ENCODE results near the gene CNTNAP5.

The CNTNAP5 gene

DNA sequence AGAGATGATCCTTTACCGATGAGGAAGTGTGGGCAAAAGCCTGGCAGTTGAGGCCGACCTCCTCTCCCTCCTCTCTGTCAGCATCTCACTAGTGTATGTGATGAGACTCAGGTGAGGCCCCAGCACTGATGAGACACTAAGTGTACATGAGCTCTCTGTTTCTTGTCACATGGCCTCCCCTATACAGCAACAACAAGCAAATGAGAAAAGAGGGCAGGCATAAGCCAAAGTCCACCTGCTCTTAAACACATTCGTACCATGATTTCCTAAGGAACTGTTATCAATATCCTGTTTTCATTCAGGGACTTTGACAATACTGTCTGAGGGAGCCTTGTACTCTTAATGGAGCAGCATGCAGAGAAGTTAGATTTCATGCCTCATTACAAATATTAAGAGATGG lies 113.0 kb downstream of the CNTNAP5 start:
- Mint-ChIP-seq H3K4me3 (no peak overlapping the region), H3K27ac (no peak overlapping the region), H3K27me3 (no peaks in the 10 kb centered on the region), H3K36me3 (ENCODE audit: insufficient read depth) (no peaks in the 10 kb centered on the region), H3K9me3 (peaks cover 0 to 4% of the 10 kb centered on the region in 2 donors), H3K4me1 (ENCODE audit: low read depth in 2 of 2) (no peaks in the 10 kb centered on the region)
- no peak for ATAC-seq (replicated peaks)
- no peak for DNase-seq

GRCh38 chr2:124145982-124146381 lies 120.9 kb downstream of the CNTNAP5 start:
- DNase-seq (no peak), ATAC-seq (replicated peaks) (no peak)
- H3K27ac Mint-ChIP-seq, result no peak overlapping the region
- H3K4me1 Mint-ChIP-seq (ENCODE audit: low read depth in 2 of 2), result no peaks in the 10 kb centered on the region
- no peak overlapping the region for H3K4me3 Mint-ChIP-seq
- peaks cover 0 to 6% of the 10 kb centered on the region in 2 donors for H3K9me3 Mint-ChIP-seq
- no peaks in the 10 kb centered on the region for H3K27me3 Mint-ChIP-seq
- H3K36me3 Mint-ChIP-seq (ENCODE audit: insufficient read depth), result no peaks in the 10 kb centered on the region

- Mint-ChIP-seq H3K27ac (no peak overlapping the region), H3K4me3 (no peak overlapping the region), H3K27me3 (no peaks in the 10 kb centered on the region), H3K36me3 (ENCODE audit: insufficient read depth) (no peaks in the 10 kb centered on the region), H3K9me3 (peaks cover 5 to 18% of the 10 kb centered on the region in 2 donors), H3K4me1 (ENCODE audit: low read depth in 2 of 2) (no peaks in the 10 kb centered on the region)
- DNase-seq, result no peak
- ATAC-seq (replicated peaks), result no peak
Observed at GRCh38 chr2:124147552-124147951, 122.5 kb downstream of the CNTNAP5 start.

- no peaks in the 10 kb centered on the region for H3K36me3 Mint-ChIP-seq (ENCODE audit: insufficient read depth)
- DNase-seq, result no peak
- no peak for ATAC-seq (replicated peaks)
- H3K27me3 Mint-ChIP-seq, result no peaks in the 10 kb centered on the region
- H3K4me3 Mint-ChIP-seq, result no peak overlapping the region
- no peak overlapping the region for H3K27ac Mint-ChIP-seq
- peaks cover 5 to 21% of the 10 kb centered on the region in 2 donors for H3K9me3 Mint-ChIP-seq
- H3K4me1 Mint-ChIP-seq (ENCODE audit: low read depth in 2 of 2), result no peaks in the 10 kb centered on the region
Observed at GRCh38 chr2:124149571-124149970, 124.5 kb downstream of the CNTNAP5 start.

GRCh38 chr2:124151691-124152090 lies 126.6 kb downstream of the CNTNAP5 start:
- DNase-seq, result no peak
- ATAC-seq (replicated peaks), result no peak
- H3K27me3 Mint-ChIP-seq, result no peaks in the 10 kb centered on the region
- H3K36me3 Mint-ChIP-seq (ENCODE audit: insufficient read depth), result no peaks in the 10 kb centered on the region
- H3K4me3 Mint-ChIP-seq, result no peak overlapping the region
- peaks cover 5 to 19% of the 10 kb centered on the region in 2 donors for H3K9me3 Mint-ChIP-seq
- H3K27ac Mint-ChIP-seq, result no peak overlapping the region
- H3K4me1 Mint-ChIP-seq (ENCODE audit: low read depth in 2 of 2), result no peaks in the 10 kb centered on the region

- DNase-seq, result no peak
- Mint-ChIP-seq H3K9me3 (peaks cover 5 to 15% of the 10 kb centered on the region in 2 donors), H3K4me1 (ENCODE audit: low read depth in 2 of 2) (no peaks in the 10 kb centered on the region), H3K4me3 (no peak overlapping the region), H3K36me3 (ENCODE audit: insufficient read depth) (no peaks in the 10 kb centered on the region), H3K27me3 (no peaks in the 10 kb centered on the region), H3K27ac (no peak overlapping the region)
- no peak for ATAC-seq (replicated peaks)
Observed at GRCh38 chr2:124153713-124154112, 128.6 kb downstream of the CNTNAP5 start.

GRCh38 chr2:124159166-124159565 lies 134.1 kb downstream of the CNTNAP5 start:
- H3K9me3 Mint-ChIP-seq, result peaks cover 5 to 10% of the 10 kb centered on the region in 2 donors
- no peaks in the 10 kb centered on the region for H3K27me3 Mint-ChIP-seq
- DNase-seq (no peak), ATAC-seq (replicated peaks) (no peak)
- H3K36me3 Mint-ChIP-seq (ENCODE audit: insufficient read depth), result no peaks in the 10 kb centered on the region
- no peak overlapping the region for H3K4me3 Mint-ChIP-seq
- no peaks in the 10 kb centered on the region for H3K4me1 Mint-ChIP-seq (ENCODE audit: low read depth in 2 of 2)
- H3K27ac Mint-ChIP-seq, result no peak overlapping the region

- Mint-ChIP-seq H3K27me3 (no peaks in the 10 kb centered on the region), H3K27ac (no peak overlapping the region), H3K9me3 (peaks cover 5 to 16% of the 10 kb centered on the region in 2 donors), H3K4me1 (ENCODE audit: low read depth in 2 of 2) (no peaks in the 10 kb centered on the region), H3K4me3 (no peak overlapping the region), H3K36me3 (ENCODE audit: insufficient read depth) (no peaks in the 10 kb centered on the region)
- DNase-seq (no peak), ATAC-seq (replicated peaks) (no peak)
Observed at GRCh38 chr2:124161542-124161941, 136.5 kb downstream of the CNTNAP5 start.

DNA sequence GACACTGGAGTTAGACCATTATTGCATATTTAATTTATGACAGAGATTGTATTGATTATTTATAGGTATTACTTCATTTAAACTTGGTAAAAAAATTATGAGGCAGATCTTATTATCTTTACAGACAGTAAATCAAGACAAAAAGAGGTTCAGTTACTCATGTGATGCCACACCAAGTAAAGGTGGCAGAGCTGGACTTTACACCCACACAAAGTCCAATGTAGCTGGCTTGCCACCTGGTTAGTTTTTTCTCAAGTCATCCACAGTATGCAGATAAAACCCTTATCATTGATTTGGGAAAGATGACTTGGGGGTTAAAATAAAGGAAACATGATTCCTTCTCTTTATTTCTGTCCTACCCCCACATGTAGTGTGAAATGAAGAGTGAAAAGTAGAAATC lies 137.2 kb downstream of the CNTNAP5 start:
- no peaks in the 10 kb centered on the region for H3K36me3 Mint-ChIP-seq (ENCODE audit: insufficient read depth)
- no peak for ATAC-seq (replicated peaks)

DNA sequence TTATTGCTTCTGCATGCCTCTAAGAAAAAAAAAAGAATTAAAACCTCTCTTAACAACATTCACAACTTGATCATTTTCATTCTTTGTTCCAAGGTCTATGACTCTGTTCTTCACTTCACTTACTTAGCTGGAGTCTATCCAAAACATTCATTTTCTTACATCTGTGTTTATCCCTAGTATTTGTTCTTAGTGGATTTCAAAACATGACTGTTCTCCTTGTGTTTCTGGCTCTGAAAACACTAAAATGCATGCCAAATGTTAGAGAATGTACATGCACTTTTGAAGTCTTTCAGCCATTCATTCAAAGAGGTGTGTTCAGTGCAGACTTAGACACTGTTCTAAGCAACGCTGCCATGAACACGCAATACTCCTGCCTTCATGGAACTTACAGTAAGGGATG lies 138.8 kb downstream of the CNTNAP5 start:
- H3K4me1 Mint-ChIP-seq (ENCODE audit: low read depth in 2 of 2), result no peaks in the 10 kb centered on the region
- no peaks in the 10 kb centered on the region for H3K36me3 Mint-ChIP-seq (ENCODE audit: insufficient read depth)
- no peaks in the 10 kb centered on the region for H3K27me3 Mint-ChIP-seq
- peaks cover 8 to 16% of the 10 kb centered on the region in 2 donors for H3K9me3 Mint-ChIP-seq
- no peak overlapping the region for H3K27ac Mint-ChIP-seq
- ATAC-seq (replicated peaks) (no peak), DNase-seq (no peak)
- H3K4me3 Mint-ChIP-seq, result no peak overlapping the region

More for the DNA sequence above, 137.2 kb downstream of the CNTNAP5 start:
- Mint-ChIP-seq H3K9me3 (peaks cover 5 to 16% of the 10 kb centered on the region in 2 donors), H3K27me3 (no peaks in the 10 kb centered on the region), H3K4me1 (ENCODE audit: low read depth in 2 of 2) (no peaks in the 10 kb centered on the region), H3K27ac (no peak overlapping the region), H3K4me3 (no peak overlapping the region)
- DNase-seq, result no peak

- H3K27ac Mint-ChIP-seq, result no peak overlapping the region
- no peaks in the 10 kb centered on the region for H3K27me3 Mint-ChIP-seq
- H3K4me1 Mint-ChIP-seq (ENCODE audit: low read depth in 2 of 2), result no peaks in the 10 kb centered on the region
- peaks cover 13 to 16% of the 10 kb centered on the region in 2 donors for H3K9me3 Mint-ChIP-seq
- ATAC-seq (replicated peaks) (no peak), DNase-seq (no peak)
- H3K36me3 Mint-ChIP-seq (ENCODE audit: insufficient read depth), result no peaks in the 10 kb centered on the region
- no peak overlapping the region for H3K4me3 Mint-ChIP-seq
Observed at GRCh38 chr2:124165698-124166097, 140.6 kb downstream of the CNTNAP5 start.

GRCh38 chr2:124171472-124172063 lies 146.5 kb downstream of the CNTNAP5 start:
- H3K27me3 Mint-ChIP-seq, result no peaks in the 10 kb centered on the region
- H3K4me3 Mint-ChIP-seq, result no peak overlapping the region
- ATAC-seq (replicated peaks) (no peak), DNase-seq (no peak)
- H3K4me1 Mint-ChIP-seq (ENCODE audit: low read depth in 2 of 2), result no peaks in the 10 kb centered on the region
- peaks cover 3% of the 10 kb centered on the region for H3K36me3 Mint-ChIP-seq (ENCODE audit: insufficient read depth)
- no peak overlapping the region for H3K27ac Mint-ChIP-seq
- H3K9me3 Mint-ChIP-seq, result peaks cover 13 to 20% of the 10 kb centered on the region in 2 donors

GRCh38 chr2:124178719-124179118 lies 153.6 kb downstream of the CNTNAP5 start:
- Mint-ChIP-seq H3K4me1 (ENCODE audit: low read depth in 2 of 2) (no peaks in the 10 kb centered on the region), H3K27ac (no peak overlapping the region), H3K9me3 (peaks cover 5 to 16% of the 10 kb centered on the region in 2 donors), H3K4me3 (no peak overlapping the region), H3K36me3 (ENCODE audit: insufficient read depth) (peaks cover 6% of the 10 kb centered on the region), H3K27me3 (no peaks in the 10 kb centered on the region)
- ATAC-seq (replicated peaks) (no peak), DNase-seq (no peak)

DNA sequence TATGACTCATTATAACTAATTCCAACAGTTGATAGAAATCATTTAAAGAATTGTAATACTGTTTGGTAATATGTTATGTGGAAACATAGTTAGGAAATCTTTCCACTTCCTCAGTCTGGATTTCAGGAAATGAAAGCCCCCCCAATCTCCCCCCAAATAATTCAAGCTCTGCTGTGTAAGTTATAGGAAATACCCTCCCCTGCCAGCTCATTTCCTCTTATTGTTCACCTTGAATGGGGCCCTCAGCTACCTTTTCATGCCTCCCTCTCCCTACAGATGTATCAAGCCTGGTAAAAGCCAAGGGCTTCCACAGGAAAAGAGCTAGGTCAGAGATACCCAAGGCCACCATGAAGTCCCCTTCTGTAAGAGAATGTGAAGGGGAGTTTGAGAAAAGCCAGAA lies 155.5 kb downstream of the CNTNAP5 start:
- Mint-ChIP-seq H3K9me3 (peaks cover 6 to 16% of the 10 kb centered on the region in 2 donors), H3K27me3 (no peaks in the 10 kb centered on the region), H3K4me1 (ENCODE audit: low read depth in 2 of 2) (no peaks in the 10 kb centered on the region), H3K4me3 (no peak overlapping the region), H3K27ac (no peak overlapping the region), H3K36me3 (ENCODE audit: insufficient read depth) (peaks cover 3% of the 10 kb centered on the region)
- DNase-seq, result no peak
- no peak for ATAC-seq (replicated peaks)

GRCh38 chr2:124186801-124187200 lies 161.7 kb downstream of the CNTNAP5 start:
- no peak overlapping the region for H3K4me3 Mint-ChIP-seq
- DNase-seq (no peak), ATAC-seq (replicated peaks) (no peak)
- peaks cover 5 to 15% of the 10 kb centered on the region in 2 donors for H3K9me3 Mint-ChIP-seq
- H3K36me3 Mint-ChIP-seq (ENCODE audit: insufficient read depth), result no peaks in the 10 kb centered on the region
- H3K27ac Mint-ChIP-seq, result no peak overlapping the region
- no peaks in the 10 kb centered on the region for H3K27me3 Mint-ChIP-seq
- no peaks in the 10 kb centered on the region for H3K4me1 Mint-ChIP-seq (ENCODE audit: low read depth in 2 of 2)
